Endometrial microvascular endothelial cells (primary cell): ENCODE data around the gene PLBD1. TPM values are rescaled to one million over a fixed set of nuclear protein-coding genes. Genes with fewer than 3 reads are reported as not detected.

Experiments
- in situ Hi-C: cut with HindIII; loops from 2 replicates; pipeline ENCODE4 v1.10.0; 2017; ENCODE audit warnings: low sequenced_read_pairs, low pct_unique_long_range_greater_than_20kb; ENCODE audit errors: inconsistent ontology term
- total RNA-seq: library from RNA; depleted of rRNA; stranded (reverse); fragments of >200 nt; gene quantifications from one replicate; pipeline ENCODE4 v1.2.3, GENCODE V29; 2015; ENCODE audit errors: inconsistent ontology term

Gene PLBD1
- total RNA-seq, 1 donor from 2014 or later = 0.19 TPM

DNA sequence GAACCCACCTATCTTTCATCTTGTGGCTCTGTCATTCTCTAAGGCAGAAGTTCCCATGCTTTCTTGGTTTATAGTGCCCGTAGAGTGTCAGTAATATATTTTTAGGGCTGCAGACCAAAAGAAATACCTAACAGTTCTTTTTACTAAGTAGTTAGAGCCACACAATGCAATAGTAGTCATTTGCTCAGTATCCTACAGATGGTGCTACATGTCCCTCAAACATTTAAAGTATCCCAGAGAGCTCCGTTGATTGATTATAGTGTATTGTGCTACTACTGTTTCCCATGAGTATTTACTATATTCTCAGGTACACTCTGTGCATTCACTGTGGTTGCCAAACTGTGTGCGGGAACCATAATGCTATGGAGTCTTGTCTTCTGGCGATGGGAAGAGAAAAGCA lies 4.7 kb upstream of the PLBD1 start:
- in situ Hi-C loops = no loop called here

DNA sequence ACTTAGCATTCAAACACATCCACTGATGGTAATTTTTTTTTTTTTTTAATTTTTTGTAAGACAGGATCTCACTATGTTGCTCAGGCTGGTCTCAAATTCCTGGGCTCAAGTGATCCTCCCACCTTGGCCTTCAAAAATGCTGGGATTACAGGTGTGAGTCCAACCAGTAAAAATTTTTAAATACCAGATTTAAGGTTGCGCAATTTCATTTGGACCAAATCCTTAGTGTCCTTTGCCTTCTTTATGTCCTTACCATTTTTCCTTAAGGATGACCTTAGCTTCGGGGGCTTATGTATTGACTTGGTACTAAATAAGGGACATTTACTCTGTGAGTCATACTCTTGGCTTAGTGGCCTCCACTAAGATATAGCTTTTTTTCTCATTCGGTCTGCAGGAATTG lies 4.1 kb upstream of the PLBD1 start:
- in situ Hi-C loops = no loop called here

DNA sequence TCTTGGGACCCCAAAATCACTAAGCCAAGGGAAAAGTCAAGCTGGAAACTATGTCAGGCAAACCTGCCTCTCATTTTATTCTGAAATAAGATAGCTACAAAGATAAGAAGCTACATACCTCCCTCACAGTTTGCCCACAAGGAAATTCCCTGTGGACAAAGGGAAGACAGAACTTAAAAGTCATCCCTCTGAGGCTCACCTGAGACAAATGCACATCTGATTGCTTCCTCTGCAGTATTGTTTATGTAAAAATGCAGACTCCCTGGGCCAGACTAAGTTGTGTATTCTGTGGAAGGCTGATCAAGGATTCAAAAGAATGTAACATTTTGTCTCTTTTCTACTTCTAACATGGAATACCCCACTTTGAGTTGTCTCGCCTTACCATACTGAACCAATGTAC lies 2.5 kb upstream of the PLBD1 start:
- in situ Hi-C loops = no loop called here

- in situ Hi-C loops = no loop called here
Observed at GRCh38 chr12:14564336-14564959, 3.2 kb downstream of the PLBD1 start.

- in situ Hi-C loops = no loop called here
Observed at GRCh38 chr12:14563046-14563445, 4.6 kb downstream of the PLBD1 start.

DNA sequence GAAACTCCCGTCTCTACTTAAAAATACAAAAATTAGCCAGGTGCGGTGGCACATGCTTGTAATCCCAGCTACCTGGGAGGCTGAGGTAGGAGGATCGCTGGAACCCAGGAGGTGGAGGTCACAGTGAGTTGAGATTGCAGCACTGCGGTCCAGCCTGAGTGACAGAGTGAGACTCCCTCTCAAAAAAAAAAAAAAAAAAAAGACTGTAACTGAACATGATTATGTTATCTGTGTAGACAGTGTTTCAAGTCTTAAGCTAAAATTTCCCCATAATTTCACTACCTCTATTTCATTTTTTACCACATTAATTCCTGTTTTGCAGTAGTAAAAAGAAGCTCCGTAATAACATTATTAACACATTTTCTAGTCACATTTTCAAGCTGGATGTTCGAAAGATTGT lies 5.4 kb downstream of the PLBD1 start:
- in situ Hi-C loops = no loop called here

DNA sequence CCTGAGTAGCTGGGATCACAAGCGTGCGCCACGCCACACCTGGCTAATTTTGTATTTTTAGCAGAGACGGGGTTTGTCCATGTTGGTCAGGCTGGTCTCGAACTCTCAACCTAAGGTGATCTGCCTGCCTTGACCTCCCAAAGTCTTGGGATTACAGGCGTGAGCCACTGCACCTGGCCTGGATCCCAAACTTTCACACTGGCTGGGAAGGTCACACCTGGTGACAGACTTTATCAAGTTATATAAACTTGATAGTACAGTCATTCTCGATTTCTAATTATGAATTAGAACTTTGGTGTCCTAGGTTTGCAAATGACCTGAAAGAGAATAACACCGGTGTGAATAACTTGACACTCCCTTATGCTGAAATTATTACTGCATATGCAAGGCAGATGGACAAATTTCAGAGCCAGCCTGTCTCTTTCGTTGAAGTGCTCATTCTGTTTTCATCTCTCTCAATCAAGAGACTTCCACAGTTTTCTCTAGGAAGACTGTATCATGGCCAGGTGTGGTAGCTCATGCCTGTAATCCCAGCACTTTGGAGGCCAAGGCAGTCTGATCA lies 5.9 kb downstream of the PLBD1 start:
- in situ Hi-C loops = no loop called here

DNA sequence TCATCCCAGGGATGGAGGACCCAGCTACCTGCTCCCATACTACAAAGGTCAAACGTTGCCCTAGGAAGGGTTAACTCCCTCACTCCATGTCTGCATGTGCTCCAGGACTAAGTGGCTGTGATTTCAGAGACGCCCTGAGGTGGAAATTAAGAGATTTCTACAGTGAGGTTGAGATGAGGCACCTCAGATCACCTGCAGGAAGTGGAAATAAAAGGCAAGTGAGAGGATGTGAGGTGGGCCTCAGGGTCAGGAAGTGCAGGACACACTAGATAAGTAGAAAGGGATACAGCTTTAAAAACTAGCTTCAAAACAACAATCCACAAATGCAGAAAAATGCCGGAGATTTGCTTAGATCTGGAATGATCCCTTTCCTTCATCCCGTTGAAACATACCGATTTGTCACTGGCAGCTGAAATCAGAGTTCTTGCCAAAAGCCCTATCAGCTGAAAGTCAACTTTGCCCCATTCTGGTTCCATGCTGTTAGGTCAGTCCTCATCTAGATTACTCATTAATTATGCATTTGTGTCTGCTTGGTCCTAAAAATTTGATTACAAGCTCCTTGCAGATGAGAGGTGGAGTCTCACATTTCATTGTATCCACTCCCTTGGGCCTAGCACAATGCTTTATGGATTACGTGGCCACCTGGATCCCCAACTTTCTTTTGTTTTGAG lies 6.6 kb downstream of the PLBD1 start:
- in situ Hi-C loops = no loop called here

DNA sequence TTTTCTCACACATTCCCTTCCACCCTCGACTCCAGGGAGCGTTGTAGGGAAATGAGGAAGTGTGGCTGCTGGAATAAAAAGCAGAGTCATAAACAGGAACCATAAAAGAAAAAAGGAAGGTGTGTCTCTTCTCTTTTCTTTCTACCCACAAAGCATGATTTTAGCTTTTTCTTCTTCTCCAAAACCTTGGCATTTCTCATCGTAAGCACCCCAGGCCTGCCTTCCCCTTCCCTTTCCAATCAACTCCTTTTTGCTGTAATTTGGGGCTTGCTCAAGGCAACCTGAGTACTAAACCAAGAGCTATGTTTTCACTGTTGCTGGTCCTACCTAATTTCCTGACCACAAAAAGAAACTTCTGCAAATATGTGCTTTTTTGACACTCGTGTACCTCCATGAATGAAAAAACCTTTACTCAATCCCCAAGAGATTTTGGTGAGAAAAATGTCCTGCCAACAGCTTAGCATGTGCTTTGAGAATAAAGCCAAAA lies 9.2 kb downstream of the PLBD1 start:
- in situ Hi-C loops = no loop called here

- in situ Hi-C loops = no loop called here
Observed at GRCh38 chr12:14557966-14558365, 9.7 kb downstream of the PLBD1 start.

DNA sequence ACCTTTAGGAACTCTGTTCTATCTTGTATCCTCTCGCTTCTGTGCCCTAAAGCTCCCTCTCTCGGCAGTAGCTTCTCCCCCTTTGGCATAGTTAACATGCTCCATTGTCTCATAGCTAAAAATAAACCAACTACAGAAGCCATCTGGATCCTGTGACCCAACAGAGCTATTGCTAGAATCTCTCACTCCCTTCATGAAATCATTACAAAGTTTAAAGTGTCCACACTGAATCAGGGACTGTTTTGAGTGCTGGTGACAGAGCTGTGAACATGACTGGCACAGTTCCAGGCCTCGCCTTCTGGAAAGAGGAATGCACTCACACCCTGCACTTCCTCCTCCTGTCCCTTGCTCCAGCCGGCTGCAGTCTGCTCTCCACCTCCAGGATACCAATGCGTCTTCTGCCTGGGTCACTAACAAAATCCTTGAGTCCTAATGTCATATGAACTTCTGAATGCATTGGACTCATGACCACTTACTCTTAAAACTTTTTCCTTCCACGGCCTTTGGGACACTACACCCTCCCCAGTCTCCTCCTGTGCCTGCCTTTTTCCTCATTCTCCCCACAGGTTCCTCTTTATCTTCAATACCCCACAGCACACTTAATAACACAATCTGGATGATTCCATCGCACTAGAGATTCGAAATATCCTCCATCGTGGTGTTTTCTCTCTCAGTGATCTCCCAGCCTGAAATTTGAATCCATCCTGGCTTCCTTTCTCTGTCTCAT lies 13.2 kb downstream of the PLBD1 start:
- in situ Hi-C loops = no loop called here

DNA sequence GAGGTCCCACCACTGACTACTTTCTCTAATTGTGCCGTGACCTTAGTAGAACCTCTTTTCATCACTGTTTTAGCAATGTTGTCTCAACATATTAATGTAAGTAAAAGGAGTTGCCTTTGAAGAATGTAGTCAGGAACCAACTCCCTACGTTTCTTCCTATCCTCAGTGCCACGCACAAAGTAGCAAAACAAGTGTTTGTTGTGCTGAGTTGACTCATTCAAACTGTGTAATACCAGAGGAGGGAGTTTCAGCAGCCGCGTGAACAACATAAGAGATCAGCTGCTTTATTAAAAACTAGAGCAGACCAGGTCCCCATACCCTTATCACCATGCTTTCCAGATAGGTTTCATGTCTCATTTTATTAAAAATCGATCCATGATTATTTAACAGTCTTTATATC lies 19.1 kb downstream of the PLBD1 start:
- in situ Hi-C loops = no loop called here

DNA sequence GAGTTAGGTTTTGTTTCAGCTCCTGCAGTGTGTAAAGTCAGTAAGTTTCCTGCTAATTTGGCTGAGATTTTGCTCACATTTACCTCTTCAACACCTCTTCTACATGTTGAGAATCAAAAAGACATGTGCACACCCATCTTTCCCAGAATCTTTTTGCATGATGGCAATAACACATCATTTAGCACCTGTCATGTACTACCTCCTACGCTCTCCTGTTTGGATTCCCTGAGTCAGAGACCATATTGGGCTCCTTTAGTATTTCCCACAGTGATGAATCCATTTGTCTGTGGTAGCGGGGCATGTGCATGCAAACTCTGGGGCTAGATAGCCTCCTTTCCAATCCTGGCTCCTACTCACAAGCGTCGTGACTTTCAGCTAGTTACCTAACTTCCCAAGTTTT lies 20.1 kb downstream of the PLBD1 start:
- in situ Hi-C loops = no loop called here

GRCh38 chr12:14545144-14546124 lies 22.2 kb downstream of the PLBD1 start:
- in situ Hi-C loops = no loop called here

GRCh38 chr12:14540801-14541462 lies 26.8 kb downstream of the PLBD1 start:
- in situ Hi-C loops = no loop called here

DNA sequence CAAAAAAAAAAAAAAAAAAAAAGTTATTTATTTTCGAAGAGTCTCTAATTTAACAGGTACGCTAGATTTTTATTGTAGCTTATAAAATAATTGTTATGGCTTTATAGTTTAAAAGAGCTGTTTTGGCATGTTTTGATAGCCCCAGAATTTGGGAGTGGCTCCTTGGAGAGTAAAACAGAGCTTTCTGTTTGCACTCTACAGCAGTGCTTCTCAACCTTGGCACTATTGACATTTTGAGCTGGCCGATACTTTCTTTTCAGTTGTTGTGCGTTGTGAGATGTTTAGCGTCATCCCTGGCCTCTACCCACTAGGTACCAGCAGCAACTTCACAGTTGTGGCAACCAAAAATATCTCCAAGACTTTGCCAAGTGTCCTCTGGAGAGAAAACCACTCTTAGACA lies 30.6 kb downstream of the PLBD1 start:
- in situ Hi-C loops = no loop called here

DNA sequence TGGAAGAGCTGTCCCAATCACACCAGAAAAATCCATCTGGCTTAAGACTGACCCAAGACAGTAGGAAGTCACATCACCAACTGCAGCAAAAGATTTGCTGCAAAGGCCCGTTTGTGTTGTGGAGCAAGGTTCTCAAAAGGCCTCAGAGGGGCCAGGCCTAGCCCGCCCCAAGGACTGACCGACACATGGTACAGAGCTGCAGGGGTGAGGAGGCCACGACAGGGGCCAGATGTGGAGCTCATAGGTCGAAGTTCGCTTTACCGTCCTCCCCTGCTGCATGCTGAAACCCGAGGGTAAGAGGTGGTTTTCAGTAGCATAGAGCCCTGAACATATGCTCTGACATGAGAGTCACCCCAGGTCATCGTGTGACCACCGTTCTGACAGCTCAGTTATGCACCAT lies 35.5 kb downstream of the PLBD1 start:
- in situ Hi-C loops = no loop called here

DNA sequence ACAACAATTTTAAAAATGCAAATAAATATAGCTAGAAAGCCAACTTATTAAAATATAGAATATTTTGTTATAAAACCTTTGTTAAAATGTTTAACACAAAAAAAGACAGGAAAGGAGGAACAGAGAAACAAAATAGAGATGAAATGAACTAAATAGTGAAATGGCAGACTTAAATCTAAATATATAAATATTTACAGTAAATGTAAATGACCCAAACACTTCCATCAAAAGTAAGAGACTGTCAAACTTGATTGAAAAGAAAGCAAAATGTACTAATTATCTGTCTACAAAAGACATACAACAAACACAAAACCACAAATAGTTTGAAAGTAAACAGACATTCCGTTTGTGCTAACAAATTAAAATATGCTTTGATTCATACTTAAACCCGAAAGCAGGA lies 41.7 kb downstream of the PLBD1 start:
- in situ Hi-C loops = no loop called here
